ENCODE measurements around the gene PYDC1.
"Not testable (repeated sequence)": the region's sequence is repeated elsewhere in the genome, so short reads cannot be mapped to it uniquely, and the experiment has no call there.

PYDC1 gene

GRCh38 chr16:31216422-31217135 is at the start of gene PYDC1:
TSS of gene PYDC1 (minus strand) at chr16:31217135. CDS start at chr16:31217028, 107 bp downstream.
- Histone ChIP-seq H3K27me3 (ENCODE audit: insufficient read depth, low read length) (peaks cover 67% of the 10 kb centered on the region), H3K36me3 (ENCODE audit: insufficient read depth, low read length) (no peaks in the 10 kb centered on the region), H3K4me1 (ENCODE audit: insufficient read depth, low read length) (peaks cover 14% of the 10 kb centered on the region), H3K9me3 (ENCODE audit: low read length) (no peaks in the 10 kb centered on the region), H3K4me3 (ENCODE audit: low read length) (no peak within 1 kb of the TSS), H2AFZ (ENCODE audit: low read depth, low read length) (no peak within 1 kb of the TSS)

GRCh38 chr16:31265329-31266245 is 48.7 kb upstream of the PYDC1 start:
- Histone ChIP-seq H3K27me3 (ENCODE audit: insufficient read depth, low read length) (peaks cover 10% of the 10 kb centered on the region), H2AFZ (ENCODE audit: low read depth, low read length) (no peak overlapping the region), H3K4me1 (ENCODE audit: insufficient read depth, low read length) (no peaks in the 10 kb centered on the region), H3K4me3 (ENCODE audit: low read length) (no peak overlapping the region), H3K36me3 (ENCODE audit: insufficient read depth, low read length) (no peaks in the 10 kb centered on the region), H3K9me3 (ENCODE audit: low read length) (no peaks in the 10 kb centered on the region)

GRCh38 chr16:31262084-31262483 is 45.1 kb upstream of the PYDC1 start:
- H3K27me3 ChIP-seq (ENCODE audit: insufficient read depth, low read length), result peaks cover 13% of the 10 kb centered on the region
- H3K4me1 ChIP-seq (ENCODE audit: insufficient read depth, low read length), result no peaks in the 10 kb centered on the region
- H3K9me3 ChIP-seq (ENCODE audit: low read length), result no peaks in the 10 kb centered on the region
- no peak overlapping the region for H3K4me3 ChIP-seq (ENCODE audit: low read length)
- H2AFZ ChIP-seq (ENCODE audit: low read depth, low read length), result no peak overlapping the region
- H3K36me3 ChIP-seq (ENCODE audit: insufficient read depth, low read length), result no peaks in the 10 kb centered on the region

GRCh38 chr16:31260136-31260931 is 43.4 kb upstream of the PYDC1 start:
- Histone ChIP-seq H3K4me1 (ENCODE audit: insufficient read depth, low read length) (no peaks in the 10 kb centered on the region), H3K36me3 (ENCODE audit: insufficient read depth, low read length) (no peaks in the 10 kb centered on the region), H3K9me3 (ENCODE audit: low read length) (no peaks in the 10 kb centered on the region), H3K27me3 (ENCODE audit: insufficient read depth, low read length) (peaks cover 13% of the 10 kb centered on the region), H2AFZ (ENCODE audit: low read depth, low read length) (no peak overlapping the region), H3K4me3 (ENCODE audit: low read length) (no peak overlapping the region)

GRCh38 chr16:31258366-31258765 is 41.4 kb upstream of the PYDC1 start:
- Histone ChIP-seq H2AFZ (ENCODE audit: low read depth, low read length) (no peak overlapping the region), H3K4me1 (ENCODE audit: insufficient read depth, low read length) (no peaks in the 10 kb centered on the region), H3K36me3 (ENCODE audit: insufficient read depth, low read length) (no peaks in the 10 kb centered on the region), H3K27me3 (ENCODE audit: insufficient read depth, low read length) (peaks cover 17% of the 10 kb centered on the region), H3K4me3 (ENCODE audit: low read length) (no peak overlapping the region), H3K9me3 (ENCODE audit: low read length) (no peaks in the 10 kb centered on the region)

- H2AFZ ChIP-seq (ENCODE audit: low read depth, low read length), result no peak overlapping the region
- no peaks in the 10 kb centered on the region for H3K9me3 ChIP-seq (ENCODE audit: low read length)
- H3K4me3 ChIP-seq (ENCODE audit: low read length), result no peak overlapping the region
- H3K27me3 ChIP-seq (ENCODE audit: insufficient read depth, low read length), result peaks cover 16% of the 10 kb centered on the region
- H3K4me1 ChIP-seq (ENCODE audit: insufficient read depth, low read length), result no peaks in the 10 kb centered on the region
- H3K36me3 ChIP-seq (ENCODE audit: insufficient read depth, low read length), result no peaks in the 10 kb centered on the region
Measured at GRCh38 chr16:31256466-31256865, 39.5 kb upstream of the PYDC1 start.

- no peaks in the 10 kb centered on the region for H3K9me3 ChIP-seq (ENCODE audit: low read length)
- no peaks in the 10 kb centered on the region for H3K36me3 ChIP-seq (ENCODE audit: insufficient read depth, low read length)
- H3K4me3 ChIP-seq (ENCODE audit: low read length), result no peak overlapping the region
- H3K4me1 ChIP-seq (ENCODE audit: insufficient read depth, low read length), result no peaks in the 10 kb centered on the region
- no peak overlapping the region for H2AFZ ChIP-seq (ENCODE audit: low read depth, low read length)
- H3K27me3 ChIP-seq (ENCODE audit: insufficient read depth, low read length), result peaks cover 8% of the 10 kb centered on the region
Measured at GRCh38 chr16:31253642-31254045, 36.7 kb upstream of the PYDC1 start.

GRCh38 chr16:31251435-31251834 is 34.5 kb upstream of the PYDC1 start:
- Histone ChIP-seq H3K4me3 (ENCODE audit: low read length) (no peak overlapping the region), H3K27me3 (ENCODE audit: insufficient read depth, low read length) (peaks cover 8% of the 10 kb centered on the region), H2AFZ (ENCODE audit: low read depth, low read length) (no peak overlapping the region), H3K36me3 (ENCODE audit: insufficient read depth, low read length) (no peaks in the 10 kb centered on the region), H3K4me1 (ENCODE audit: insufficient read depth, low read length) (no peaks in the 10 kb centered on the region), H3K9me3 (ENCODE audit: low read length) (no peaks in the 10 kb centered on the region)

GRCh38 chr16:31250782-31251384 is 33.9 kb upstream of the PYDC1 start:
- H3K4me3 ChIP-seq (ENCODE audit: low read length), result no peak overlapping the region
- H3K27me3 ChIP-seq (ENCODE audit: insufficient read depth, low read length), result peaks cover 8% of the 10 kb centered on the region
- no peaks in the 10 kb centered on the region for H3K9me3 ChIP-seq (ENCODE audit: low read length)
- H3K4me1 ChIP-seq (ENCODE audit: insufficient read depth, low read length), result no peaks in the 10 kb centered on the region
- no peaks in the 10 kb centered on the region for H3K36me3 ChIP-seq (ENCODE audit: insufficient read depth, low read length)
- no peak overlapping the region for H2AFZ ChIP-seq (ENCODE audit: low read depth, low read length)

GRCh38 chr16:31248344-31248743 is 31.4 kb upstream of the PYDC1 start:
- Histone ChIP-seq H3K36me3 (ENCODE audit: insufficient read depth, low read length) (no peaks in the 10 kb centered on the region), H2AFZ (ENCODE audit: low read depth, low read length) (no peak overlapping the region), H3K9me3 (ENCODE audit: low read length) (no peaks in the 10 kb centered on the region), H3K27me3 (ENCODE audit: insufficient read depth, low read length) (peaks cover 4% of the 10 kb centered on the region), H3K4me3 (ENCODE audit: low read length) (no peak overlapping the region), H3K4me1 (ENCODE audit: insufficient read depth, low read length) (peaks cover 5% of the 10 kb centered on the region)

GRCh38 chr16:31246296-31246695 is 29.4 kb upstream of the PYDC1 start:
- H3K4me1 ChIP-seq (ENCODE audit: insufficient read depth, low read length), result peaks cover 5% of the 10 kb centered on the region
- no peak overlapping the region for H3K4me3 ChIP-seq (ENCODE audit: low read length)
- no peaks in the 10 kb centered on the region for H3K27me3 ChIP-seq (ENCODE audit: insufficient read depth, low read length)
- H3K9me3 ChIP-seq (ENCODE audit: low read length), result no peaks in the 10 kb centered on the region
- H2AFZ ChIP-seq (ENCODE audit: low read depth, low read length), result no peak overlapping the region
- H3K36me3 ChIP-seq (ENCODE audit: insufficient read depth, low read length), result no peaks in the 10 kb centered on the region

GRCh38 chr16:31245598-31245997 is 28.7 kb upstream of the PYDC1 start:
- H3K4me3 ChIP-seq (ENCODE audit: low read length); H3K36me3 ChIP-seq (ENCODE audit: insufficient read depth, low read length); H3K4me1 ChIP-seq (ENCODE audit: insufficient read depth, low read length); H2AFZ ChIP-seq (ENCODE audit: low read depth, low read length); H3K27me3 ChIP-seq (ENCODE audit: insufficient read depth, low read length); H3K9me3 ChIP-seq (ENCODE audit: low read length): not testable (repeated sequence)

Data from neuron (in vitro differentiated cells).